ENCODE data around the gene HUNK. TPM values are rescaled to one million over a fixed set of nuclear protein-coding genes. Genes with fewer than 3 reads are reported as not detected.
A peak's percentile ranks its signal among the peaks of the same experiment; 100 is the strongest.

HUNK gene
- total RNA-seq, 1 donor from 2014 or later: 44.0 TPM

GRCh38 chr21:31897311-31897710, 24.5 kb downstream of the HUNK start:
- H3K4me1 Mint-ChIP-seq (ENCODE audit: unreplicated experiment): peaks cover 70% of the 10 kb centered on the region
- no peak for TF ChIP-seq CTCF (conservative IDR thresholded peaks at IDR 0.05)

GRCh38 chr21:31898933-31899630, 26.3 kb downstream of the HUNK start:
- Mint-ChIP-seq H3K4me3 (peak overlapping the region; percentile 0), H3K9me3 (peaks cover 5% of the 10 kb centered on the region), H3K27me3 (no peaks in the 10 kb centered on the region), H3K4me1 (ENCODE audit: unreplicated experiment) (peaks cover 73% of the 10 kb centered on the region), H3K36me3 (peaks cover 19% of the 10 kb centered on the region), H3K27ac (peak overlapping the region; percentile 87)
- no peak for TF ChIP-seq CTCF (conservative IDR thresholded peaks at IDR 0.05)
- no peak for DNase-seq (ENCODE audit: extremely low spot score, unreplicated experiment)

More at GRCh38 chr21:31897311-31897710, 24.5 kb downstream of the HUNK start:
- Mint-ChIP-seq H3K4me3 (no peak overlapping the region), H3K9me3 (peaks cover 5% of the 10 kb centered on the region), H3K36me3 (peaks cover 19% of the 10 kb centered on the region), H3K27me3 (no peaks in the 10 kb centered on the region), H3K27ac (no peak overlapping the region)
- no peak for DNase-seq (ENCODE audit: extremely low spot score, unreplicated experiment)

GRCh38 chr21:31900121-31900895, 27.5 kb downstream of the HUNK start:
- no peak for DNase-seq (ENCODE audit: extremely low spot score, unreplicated experiment)
- Mint-ChIP-seq H3K27ac (peak overlapping the region; percentile 87), H3K4me3 (peak overlapping the region; percentile 56), H3K36me3 (peaks cover 19% of the 10 kb centered on the region), H3K9me3 (peaks cover 5% of the 10 kb centered on the region), H3K4me1 (ENCODE audit: unreplicated experiment) (peaks cover 71% of the 10 kb centered on the region), H3K27me3 (no peaks in the 10 kb centered on the region)
- no peak for TF ChIP-seq CTCF (conservative IDR thresholded peaks at IDR 0.05)

GRCh38 chr21:31901315-31901714, 28.5 kb downstream of the HUNK start:
- Mint-ChIP-seq H3K9me3 (peaks cover 5% of the 10 kb centered on the region), H3K4me1 (ENCODE audit: unreplicated experiment) (peaks cover 71% of the 10 kb centered on the region)

GRCh38 chr21:31902438-31902837, 29.6 kb downstream of the HUNK start:
- H3K36me3 Mint-ChIP-seq: peaks cover 12% of the 10 kb centered on the region
- peaks cover 73% of the 10 kb centered on the region for H3K4me1 Mint-ChIP-seq (ENCODE audit: unreplicated experiment)
- DNase-seq (ENCODE audit: extremely low spot score, unreplicated experiment): no peak
- no peak for TF ChIP-seq CTCF (conservative IDR thresholded peaks at IDR 0.05)
- no peaks in the 10 kb centered on the region for H3K27me3 Mint-ChIP-seq
- H3K9me3 Mint-ChIP-seq: peaks cover 5% of the 10 kb centered on the region
- no peak overlapping the region for H3K27ac Mint-ChIP-seq
- no peak overlapping the region for H3K4me3 Mint-ChIP-seq

More at GRCh38 chr21:31901315-31901714, 28.5 kb downstream of the HUNK start:
- Mint-ChIP-seq H3K27me3 (no peaks in the 10 kb centered on the region), H3K4me3 (peak overlapping the region; percentile 11), H3K36me3 (peaks cover 16% of the 10 kb centered on the region), H3K27ac (peak overlapping the region; percentile 87)
- no peak for TF ChIP-seq CTCF (conservative IDR thresholded peaks at IDR 0.05)
- no peak for DNase-seq (ENCODE audit: extremely low spot score, unreplicated experiment)
